ENCODE measurements around the gene EIF3D.

EIF3D gene

DNA sequence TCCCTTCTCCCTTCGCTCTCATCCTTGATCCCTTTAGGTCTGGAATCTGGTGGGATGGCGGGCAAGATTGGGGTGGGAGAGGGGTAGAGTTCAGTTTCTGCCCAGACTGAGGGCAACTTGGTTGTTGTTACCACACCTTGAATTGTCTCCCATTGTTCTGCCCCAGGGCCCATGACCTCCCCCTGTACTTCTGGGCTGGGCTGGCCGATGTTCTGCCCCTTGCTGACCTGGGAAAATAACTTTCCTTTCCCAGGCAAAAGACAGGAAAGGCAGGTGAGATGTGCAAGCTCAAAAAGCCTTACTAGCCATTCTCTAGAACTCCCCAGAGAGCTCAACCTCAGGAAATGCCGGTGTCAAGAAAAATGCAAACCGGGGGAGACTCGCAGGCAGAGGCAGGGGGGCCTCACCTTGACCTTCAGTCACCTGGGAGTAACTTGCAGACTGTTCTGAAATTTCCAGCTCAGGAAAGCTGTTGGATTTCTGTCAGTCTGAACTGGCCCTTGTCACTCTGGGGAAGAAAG is 32.4 kb upstream of the EIF3D start:
- Histone ChIP-seq H3K9me3 (ENCODE audit: insufficient read depth, low read depth, low read length) (no peaks in the 10 kb centered on the region), H3K9me2 (replicated peaks; ENCODE audit: low read depth, low read length) (no peaks in the 10 kb centered on the region), H3K79me2 (ENCODE audit: insufficient read depth, low read length) (no peaks in the 10 kb centered on the region), H3K36me3 (ENCODE audit: insufficient read depth, low read length) (no peaks in the 10 kb centered on the region), H3K4me3 (ENCODE audit: low read length, poor library complexity, severe bottlenecking) (no peak overlapping the region), H3F3A (ENCODE audit: low read depth) (no peaks in the 10 kb centered on the region), H3K27me3 (ENCODE audit: insufficient read depth, low read length, poor library complexity, severe bottlenecking) (no peaks in the 10 kb centered on the region), H3K4me1 (ENCODE audit: insufficient read depth, low read length, poor library complexity, severe bottlenecking) (no peaks in the 10 kb centered on the region), H3K4me2 (ENCODE audit: low read depth, low read length, poor library complexity, severe bottlenecking) (no peak overlapping the region), H3K9ac (ENCODE audit: low read depth, low read length, poor library complexity, severe bottlenecking) (no peak overlapping the region), H2AFZ (ENCODE audit: low read length) (no peak overlapping the region), H4K20me1 (ENCODE audit: insufficient read depth, low read length, poor library complexity, severe bottlenecking) (no peaks in the 10 kb centered on the region)
- TF ChIP-seq, protein P1, sequence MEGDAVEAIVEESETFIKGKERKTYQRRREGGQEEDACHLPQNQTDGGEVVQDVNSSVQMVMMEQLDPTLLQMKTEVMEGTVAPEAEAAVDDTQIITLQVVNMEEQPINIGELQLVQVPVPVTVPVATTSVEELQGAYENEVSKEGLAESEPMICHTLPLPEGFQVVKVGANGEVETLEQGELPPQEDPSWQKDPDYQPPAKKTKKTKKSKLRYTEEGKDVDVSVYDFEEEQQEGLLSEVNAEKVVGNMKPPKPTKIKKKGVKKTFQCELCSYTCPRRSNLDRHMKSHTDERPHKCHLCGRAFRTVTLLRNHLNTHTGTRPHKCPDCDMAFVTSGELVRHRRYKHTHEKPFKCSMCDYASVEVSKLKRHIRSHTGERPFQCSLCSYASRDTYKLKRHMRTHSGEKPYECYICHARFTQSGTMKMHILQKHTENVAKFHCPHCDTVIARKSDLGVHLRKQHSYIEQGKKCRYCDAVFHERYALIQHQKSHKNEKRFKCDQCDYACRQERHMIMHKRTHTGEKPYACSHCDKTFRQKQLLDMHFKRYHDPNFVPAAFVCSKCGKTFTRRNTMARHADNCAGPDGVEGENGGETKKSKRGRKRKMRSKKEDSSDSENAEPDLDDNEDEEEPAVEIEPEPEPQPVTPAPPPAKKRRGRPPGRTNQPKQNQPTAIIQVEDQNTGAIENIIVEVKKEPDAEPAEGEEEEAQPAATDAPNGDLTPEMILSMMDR (conservative IDR thresholded peaks at IDR 0.05; ENCODE audit: low read length): no peak
- TF ChIP-seq EZH2phosphoT487 (IDR thresholded peaks at IDR 0.05; ENCODE audit: borderline replicate concordance): no peak

DNA sequence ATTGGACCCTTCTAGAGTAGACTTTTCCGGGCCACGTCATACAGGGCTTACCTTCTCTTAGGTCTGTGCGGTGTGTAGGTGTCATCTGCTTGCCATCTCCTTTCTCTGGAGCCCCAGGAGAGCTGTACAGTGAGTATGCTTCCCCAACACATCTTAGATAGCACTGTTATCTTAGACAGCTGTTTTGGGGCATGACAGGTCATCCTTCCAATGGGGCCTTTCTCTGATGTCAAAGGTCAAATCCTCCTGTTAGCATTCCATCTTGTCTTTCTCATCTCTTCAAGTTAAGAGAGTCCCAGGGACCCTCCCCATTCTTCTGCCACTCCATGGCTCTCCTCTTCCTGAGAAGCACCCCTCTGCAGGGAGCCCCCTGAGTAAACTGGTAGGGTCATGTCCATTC is 31.0 kb upstream of the EIF3D start:
- Histone ChIP-seq H3K9me3 (ENCODE audit: insufficient read depth, low read depth, low read length) (no peaks in the 10 kb centered on the region), H3K9me2 (replicated peaks; ENCODE audit: low read depth, low read length) (no peaks in the 10 kb centered on the region), H2AFZ (ENCODE audit: low read length) (no peak overlapping the region), H3K9ac (ENCODE audit: low read depth, low read length, poor library complexity, severe bottlenecking) (no peak overlapping the region), H3F3A (ENCODE audit: low read depth) (no peaks in the 10 kb centered on the region), H3K4me1 (ENCODE audit: insufficient read depth, low read length, poor library complexity, severe bottlenecking) (no peaks in the 10 kb centered on the region), H3K4me3 (ENCODE audit: low read length, poor library complexity, severe bottlenecking) (no peak overlapping the region), H3K4me2 (ENCODE audit: low read depth, low read length, poor library complexity, severe bottlenecking) (no peak overlapping the region), H3K27me3 (ENCODE audit: insufficient read depth, low read length, poor library complexity, severe bottlenecking) (no peaks in the 10 kb centered on the region), H3K36me3 (ENCODE audit: insufficient read depth, low read length) (no peaks in the 10 kb centered on the region), H4K20me1 (ENCODE audit: insufficient read depth, low read length, poor library complexity, severe bottlenecking) (no peaks in the 10 kb centered on the region), H3K79me2 (ENCODE audit: insufficient read depth, low read length) (no peaks in the 10 kb centered on the region)
- TF ChIP-seq, protein P1 (conservative IDR thresholded peaks at IDR 0.05; ENCODE audit: low read length): no peak
- no peak for TF ChIP-seq EZH2phosphoT487 (IDR thresholded peaks at IDR 0.05; ENCODE audit: borderline replicate concordance)

DNA sequence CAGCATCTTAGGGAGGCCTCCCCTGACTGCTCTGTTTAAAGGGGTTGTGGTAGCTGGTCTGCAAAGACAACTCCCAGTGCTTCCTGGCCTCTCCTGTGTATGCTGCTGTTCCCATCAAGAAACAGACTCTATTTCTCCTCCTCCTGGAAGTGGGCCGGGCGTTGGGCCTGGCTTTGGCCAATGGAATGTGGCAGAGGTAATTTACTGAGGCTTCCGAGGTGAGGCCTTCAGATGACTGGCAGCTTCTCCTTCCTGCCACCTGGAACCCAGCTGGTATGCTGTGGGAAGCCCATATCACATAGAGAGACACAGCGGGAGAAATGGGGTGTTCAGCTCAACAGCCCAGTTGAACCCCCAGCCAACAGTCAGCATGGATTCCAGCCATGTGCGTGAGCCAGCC is 25.1 kb upstream of the EIF3D start:
- Histone ChIP-seq H3K9me3 (ENCODE audit: insufficient read depth, low read depth, low read length) (no peaks in the 10 kb centered on the region), H3K9ac (ENCODE audit: low read depth, low read length, poor library complexity, severe bottlenecking) (no peak overlapping the region), H3K4me2 (ENCODE audit: low read depth, low read length, poor library complexity, severe bottlenecking) (no peak overlapping the region), H3K27me3 (ENCODE audit: insufficient read depth, low read length, poor library complexity, severe bottlenecking) (no peaks in the 10 kb centered on the region), H3K9me2 (replicated peaks; ENCODE audit: low read depth, low read length) (no peaks in the 10 kb centered on the region), H2AFZ (ENCODE audit: low read length) (no peak overlapping the region), H3K79me2 (ENCODE audit: insufficient read depth, low read length) (no peaks in the 10 kb centered on the region), H4K20me1 (ENCODE audit: insufficient read depth, low read length, poor library complexity, severe bottlenecking) (no peaks in the 10 kb centered on the region), H3K36me3 (ENCODE audit: insufficient read depth, low read length) (no peaks in the 10 kb centered on the region), H3F3A (ENCODE audit: low read depth) (no peaks in the 10 kb centered on the region), H3K4me3 (ENCODE audit: low read length, poor library complexity, severe bottlenecking) (no peak overlapping the region), H3K4me1 (ENCODE audit: insufficient read depth, low read length, poor library complexity, severe bottlenecking) (no peaks in the 10 kb centered on the region)
- no peak for TF ChIP-seq EZH2phosphoT487 (IDR thresholded peaks at IDR 0.05; ENCODE audit: borderline replicate concordance)
- TF ChIP-seq, protein P1 (conservative IDR thresholded peaks at IDR 0.05; ENCODE audit: low read length): no peak

Data from Loucy (cell line).